DMS 273 (cell line): Measurements from ENCODE around the gene RHOU.
"Not testable (repeated sequence)": the region's sequence is repeated elsewhere in the genome, so short reads cannot be mapped to it uniquely, and the experiment has no call there.

Experiments
- DNase-seq: peaks from one replicate; lab custom pipeline; 2025; ENCODE audit not compliant: unreplicated experiment; lab: John Stamatoyannopoulos, UW

Gene RHOU

DNA sequence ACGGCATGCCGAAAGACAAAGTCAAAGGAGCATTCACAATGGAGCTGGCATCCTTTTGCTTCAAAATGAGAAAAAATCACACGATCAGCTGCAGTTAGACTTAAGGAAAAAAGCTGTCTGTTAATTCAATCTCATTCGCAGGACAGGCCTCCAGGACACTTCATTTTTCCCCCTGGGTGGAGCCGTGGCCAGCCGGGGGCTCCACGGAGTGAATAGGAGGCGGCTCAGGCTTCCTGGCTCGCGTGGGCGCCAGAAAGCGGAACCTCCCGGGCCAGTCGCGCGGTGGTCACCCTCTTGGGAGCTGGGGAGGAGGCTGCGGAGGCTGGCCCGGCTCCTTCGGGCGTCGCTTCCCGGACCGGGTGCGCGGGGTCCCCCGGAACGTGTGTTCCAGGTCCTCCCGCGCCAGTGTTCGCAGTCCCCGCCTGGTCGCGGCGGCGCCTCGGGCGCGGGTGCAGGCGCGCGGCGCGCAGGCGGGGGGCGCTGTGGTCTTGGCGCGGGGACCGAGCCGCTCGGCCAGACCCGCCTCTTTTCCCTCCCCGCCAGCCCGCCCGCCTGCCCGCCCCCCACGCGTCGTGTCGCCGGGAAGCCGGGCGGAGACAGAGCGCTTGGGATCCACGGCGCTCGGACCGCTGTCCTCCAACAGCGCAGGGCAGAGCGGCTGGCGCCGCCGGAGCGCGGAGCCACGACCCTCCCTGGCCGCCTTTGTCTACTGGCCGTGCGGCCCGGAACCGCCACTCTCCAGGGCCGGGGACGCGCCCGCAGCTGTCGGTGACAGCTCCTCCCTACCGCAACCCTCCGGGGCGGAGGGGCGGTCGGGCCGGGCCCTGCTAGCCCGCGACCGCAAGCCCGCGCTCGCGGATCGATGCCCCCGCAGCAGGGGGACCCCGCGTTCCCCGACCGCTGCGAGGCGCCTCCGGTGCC, at the start of gene RHOU:
RHOU (plus strand) TSS at position 599 of the 921 bp plus-strand sequence; CDS start at position 863, 264 bp downstream.
- DNase-seq = peak; percentile 88

DNA sequence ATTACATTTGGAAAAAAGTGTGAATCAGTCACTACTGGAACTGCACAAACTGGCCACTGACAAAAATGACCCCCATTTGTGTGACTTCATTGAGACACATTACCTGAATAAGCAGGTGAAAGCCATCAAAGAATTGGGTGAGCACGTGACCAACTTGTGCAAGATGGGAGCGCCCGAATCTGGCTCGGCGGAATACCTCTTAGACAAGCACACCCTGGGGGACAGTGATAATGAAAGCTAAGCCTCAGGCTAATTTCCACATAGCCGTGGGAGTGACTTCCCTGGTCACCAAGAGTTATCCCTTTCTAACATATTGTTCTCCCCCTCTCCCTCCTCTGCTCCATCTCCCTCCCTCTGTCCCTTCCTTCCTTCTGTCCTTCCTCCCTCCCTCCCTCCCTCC, 47.7 kb upstream of the RHOU start:
- DNase-seq = no peak

DNA sequence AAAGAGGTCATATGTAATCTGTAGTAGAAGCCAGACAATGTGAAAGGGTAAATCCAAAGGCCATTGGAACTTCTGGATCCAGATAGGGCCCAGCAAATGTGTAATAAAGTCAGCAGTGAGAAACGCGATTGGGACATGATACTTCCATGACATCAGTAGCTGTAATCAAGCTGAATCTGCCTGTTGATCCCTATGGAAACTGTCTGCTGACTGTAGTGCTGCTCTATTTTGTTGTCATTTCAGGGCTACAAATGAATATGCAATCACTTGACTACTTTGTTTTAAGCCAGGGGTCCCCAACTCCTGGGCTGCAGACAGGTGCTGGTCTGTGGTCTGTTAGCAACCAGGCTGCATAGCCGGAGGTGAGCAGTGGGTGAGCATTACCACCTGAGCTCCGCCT, 46.0 kb upstream of the RHOU start:
- no peak for DNase-seq

DNA sequence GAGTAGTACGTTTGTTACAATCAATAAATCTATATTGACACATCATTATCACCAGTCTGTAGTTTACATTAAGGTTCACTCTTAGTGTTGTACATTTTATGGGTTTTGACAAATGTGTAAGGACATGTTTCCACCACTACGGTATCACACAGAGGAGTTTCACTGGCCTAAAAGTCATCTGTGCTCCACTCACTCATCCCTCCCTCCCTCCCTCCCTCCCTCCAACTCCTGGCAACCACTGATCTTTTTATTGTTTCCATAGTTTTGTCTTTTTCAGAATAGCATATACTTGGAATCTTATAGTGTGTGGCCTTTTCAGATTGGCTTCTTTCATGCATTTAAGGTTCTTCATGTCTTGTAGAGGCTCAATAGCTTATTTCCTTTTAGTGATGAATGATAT, 44.1 kb upstream of the RHOU start:
- DNase-seq = no peak

DNA sequence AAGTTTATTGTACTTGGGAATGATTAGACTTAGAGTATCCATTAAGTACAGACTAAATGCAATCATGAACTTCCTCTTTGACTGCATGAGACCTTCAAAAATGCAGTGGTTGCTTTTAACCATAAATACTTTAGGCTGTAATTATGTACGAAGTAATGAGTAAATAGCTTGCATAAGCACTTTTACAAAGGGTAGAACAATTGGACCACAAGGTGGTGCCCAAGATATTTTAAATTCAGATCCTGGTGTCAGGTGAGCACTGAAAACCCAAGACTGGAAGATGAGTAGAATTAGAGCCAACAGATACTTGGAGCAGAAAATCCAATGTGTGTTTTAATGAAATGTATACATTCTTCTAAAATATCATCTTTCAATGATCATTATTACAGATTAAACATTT, 43.4 kb upstream of the RHOU start:
- peak; percentile 79 for DNase-seq

DNA sequence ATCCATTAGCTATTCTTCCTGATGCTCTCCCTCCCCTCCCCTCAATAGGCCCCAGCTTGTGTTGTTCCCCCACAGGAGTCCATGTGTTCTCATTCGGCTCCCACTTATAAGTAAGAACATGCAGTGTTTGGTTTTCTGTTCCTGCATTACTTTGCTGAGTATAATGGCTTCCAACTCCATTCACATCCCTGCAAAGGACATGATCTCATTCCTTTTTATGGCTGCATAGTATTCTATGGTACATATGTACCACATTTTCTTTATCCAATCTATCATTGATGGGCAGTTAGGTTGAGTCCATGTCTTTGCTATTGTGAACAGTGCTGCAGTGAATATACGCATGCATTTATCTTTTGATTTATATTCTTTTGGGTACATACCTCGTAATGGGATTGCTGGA, 40.8 kb upstream of the RHOU start:
- not testable (repeated sequence) for DNase-seq

DNA sequence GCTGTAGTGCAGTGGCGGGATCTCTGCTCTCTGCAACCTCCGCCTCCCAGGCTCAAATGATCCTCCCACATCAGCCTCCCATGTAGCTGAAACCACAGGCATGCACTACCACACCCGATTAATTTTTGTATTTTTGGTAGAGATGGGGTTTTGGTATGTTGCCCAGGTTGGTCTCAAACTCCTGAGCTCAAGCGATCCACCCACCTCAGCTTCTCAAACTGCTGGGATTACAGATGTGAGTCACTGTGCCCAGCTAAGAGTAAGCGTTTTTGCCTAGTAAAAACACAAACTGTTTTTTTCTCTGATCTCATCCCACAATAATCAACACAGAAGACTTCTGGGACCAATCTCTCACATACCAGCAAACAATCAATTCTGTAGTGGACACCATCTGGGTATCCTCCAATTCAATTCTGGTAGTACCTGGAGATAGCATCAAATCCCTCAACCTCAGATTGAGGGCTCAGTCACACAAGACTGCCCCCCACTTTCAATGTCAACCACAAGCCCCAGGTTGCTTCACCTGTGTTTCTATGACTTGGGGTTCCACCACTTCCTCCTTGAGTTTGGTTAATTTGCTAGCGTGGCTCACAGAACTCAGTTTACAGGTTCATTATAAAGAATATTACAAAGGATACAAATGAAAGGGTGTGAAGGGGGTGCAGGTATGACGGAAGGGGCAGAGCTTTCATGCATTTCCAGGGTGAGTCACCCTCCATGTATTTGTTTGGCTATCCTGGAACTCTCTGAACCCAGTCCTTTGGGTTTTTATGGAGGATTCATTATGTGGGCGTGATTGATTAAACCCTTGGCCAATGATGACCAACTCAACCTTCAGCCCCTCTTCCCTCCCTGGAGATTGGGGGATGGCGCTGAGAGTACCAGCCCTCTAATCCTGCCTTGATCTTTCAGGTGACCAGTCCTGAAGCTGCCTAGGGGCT, 40.0 kb upstream of the RHOU start:
- DNase-seq = no peak

DNA sequence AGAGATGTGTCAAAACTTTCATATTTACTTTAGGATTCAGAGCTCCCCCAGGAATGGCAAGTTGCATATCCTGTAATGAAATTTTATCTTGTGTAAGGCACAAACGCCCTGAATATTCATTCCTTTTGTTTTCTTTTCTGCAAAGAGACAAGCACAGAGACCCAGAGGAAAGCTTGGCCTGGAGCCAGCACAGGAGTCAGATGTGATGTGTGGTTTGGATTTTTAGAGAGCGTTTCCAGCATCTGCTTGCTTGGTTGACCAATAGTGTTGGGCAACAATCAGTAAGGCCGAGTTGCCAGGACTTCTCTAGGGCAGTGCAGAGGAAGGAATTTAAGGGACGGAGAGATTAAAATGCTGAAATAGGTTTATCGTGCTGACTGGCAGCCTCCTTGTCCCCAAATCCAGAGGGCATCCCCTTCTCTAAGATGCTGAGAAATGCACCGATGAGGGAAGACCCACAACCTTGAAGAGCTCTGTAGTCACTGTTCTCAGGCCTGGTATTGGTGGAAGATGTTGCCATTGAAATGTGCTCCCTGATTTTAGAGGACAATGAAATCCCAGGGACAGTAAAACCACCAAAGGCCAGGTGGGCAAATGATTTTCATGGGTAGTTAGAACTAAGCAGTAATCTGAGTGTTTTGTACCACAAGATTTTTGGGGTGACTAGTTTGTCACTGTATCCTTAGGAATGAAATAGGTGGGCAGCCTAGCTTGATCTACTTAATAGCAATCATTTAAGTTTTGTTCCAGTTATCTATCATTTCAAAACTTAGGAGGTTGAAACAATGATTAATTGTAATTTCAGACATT, 37.9 kb upstream of the RHOU start:
- DNase-seq = peak; percentile 52

DNA sequence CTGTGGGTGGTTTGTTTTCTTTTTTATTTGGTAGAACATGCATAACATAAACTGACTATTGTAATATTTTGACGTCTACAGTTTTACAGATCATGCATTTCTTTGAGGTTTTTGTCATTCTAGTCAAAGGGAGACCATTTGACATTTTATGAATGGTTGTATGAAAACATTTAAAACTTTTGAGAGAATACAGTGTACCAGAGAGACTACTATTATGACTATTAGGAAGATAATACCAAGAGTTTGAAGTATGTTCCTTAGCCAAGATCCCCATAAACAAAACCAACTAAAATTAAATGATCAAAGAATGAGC, 37.3 kb upstream of the RHOU start:
- no peak for DNase-seq

DNA sequence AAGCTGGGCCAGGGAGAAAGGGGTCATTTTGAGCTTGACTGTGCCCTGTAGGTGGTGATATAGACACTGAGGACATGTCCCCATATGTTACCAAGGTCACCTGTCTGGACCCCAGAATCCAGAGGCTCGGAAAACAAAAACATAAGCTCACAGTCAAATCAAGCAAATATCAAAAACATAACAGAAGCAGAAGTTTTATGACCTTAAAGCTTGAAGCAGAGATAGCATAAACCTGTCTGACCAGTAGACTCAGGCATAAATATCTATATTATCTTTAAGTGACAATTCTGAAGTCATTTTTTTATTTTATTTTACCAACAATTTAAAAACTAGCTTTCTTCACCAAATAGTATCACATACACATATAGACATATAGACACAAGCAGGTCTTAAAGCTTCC, 32.8 kb upstream of the RHOU start:
- DNase-seq = no peak

DNA sequence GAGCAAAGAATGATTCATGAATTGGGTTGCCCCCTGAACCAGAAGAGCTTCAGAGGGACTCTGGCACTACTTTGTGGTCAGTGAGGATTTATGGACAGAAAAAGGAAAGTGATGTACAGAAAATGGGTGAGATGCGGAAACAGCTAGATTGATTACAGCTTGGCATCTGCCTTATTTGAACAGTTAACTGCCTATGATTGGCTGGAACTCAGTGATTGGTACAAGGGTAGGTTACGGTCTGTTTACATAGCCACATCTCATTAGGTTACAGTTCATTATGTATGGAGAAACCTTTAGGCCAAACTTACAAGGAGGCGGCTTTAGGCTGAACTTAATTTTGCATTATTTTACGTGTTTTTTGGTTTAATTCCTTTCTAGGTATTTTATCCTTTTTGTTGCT, 29.0 kb upstream of the RHOU start:
- DNase-seq = no peak

DNA sequence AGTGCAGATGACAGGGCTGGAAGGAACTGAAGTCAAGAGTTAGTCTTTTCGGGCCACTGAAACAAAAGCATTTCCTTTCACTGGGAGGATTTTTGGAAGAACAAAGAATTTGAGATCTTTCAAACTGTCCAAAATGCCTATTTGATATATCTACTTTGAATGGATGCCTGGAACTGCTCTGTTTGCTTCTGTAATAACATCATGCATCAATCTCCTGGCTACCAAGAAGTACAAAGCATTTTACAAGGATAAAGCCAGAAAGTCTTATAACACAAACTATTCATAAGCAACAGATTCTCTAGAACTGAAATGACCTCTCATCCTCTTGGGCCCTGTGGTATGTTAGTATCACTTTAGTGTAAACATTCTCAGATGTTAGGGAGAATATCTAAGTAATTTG, 18.2 kb upstream of the RHOU start:
- DNase-seq = no peak

DNA sequence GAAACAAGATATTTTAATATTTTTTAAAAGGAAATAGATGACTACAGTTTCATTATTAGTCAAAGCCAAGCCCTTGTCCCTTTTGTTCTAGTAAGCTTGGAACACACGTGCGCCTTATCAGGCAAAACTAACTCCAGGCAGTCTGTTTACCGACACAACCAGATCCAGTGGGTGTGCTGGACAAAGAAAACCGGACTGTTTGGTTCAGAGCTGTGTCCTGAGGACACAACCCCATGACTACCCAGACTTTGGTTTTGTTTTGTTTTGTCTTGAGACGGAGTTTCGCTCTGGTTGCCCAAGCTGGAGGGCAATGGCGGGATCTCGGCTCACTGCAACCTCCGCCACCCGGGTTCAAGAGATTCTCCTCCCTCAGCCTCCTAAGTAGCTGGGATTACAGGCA, 13.9 kb upstream of the RHOU start:
- DNase-seq = no peak

DNA sequence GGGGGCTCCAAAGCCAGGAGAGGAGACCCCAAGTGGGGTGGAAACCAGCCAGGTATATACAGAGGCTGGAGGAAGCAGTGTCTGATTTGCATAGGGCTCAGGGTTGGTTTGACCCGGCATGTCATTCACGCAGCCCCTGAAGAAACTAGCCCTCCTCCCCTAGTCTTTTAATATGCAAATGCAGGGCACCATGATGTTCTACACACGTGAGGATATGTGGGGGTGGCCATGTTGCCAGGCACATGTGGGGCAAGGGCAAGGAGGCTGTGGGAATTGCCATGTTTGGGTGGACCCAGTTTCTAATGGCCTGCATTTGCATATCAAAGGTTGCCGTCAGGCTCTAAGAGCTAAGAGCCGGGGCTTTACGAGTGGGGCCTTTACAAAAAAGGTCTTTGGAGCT, 12.0 kb upstream of the RHOU start:
- no peak for DNase-seq

DNA sequence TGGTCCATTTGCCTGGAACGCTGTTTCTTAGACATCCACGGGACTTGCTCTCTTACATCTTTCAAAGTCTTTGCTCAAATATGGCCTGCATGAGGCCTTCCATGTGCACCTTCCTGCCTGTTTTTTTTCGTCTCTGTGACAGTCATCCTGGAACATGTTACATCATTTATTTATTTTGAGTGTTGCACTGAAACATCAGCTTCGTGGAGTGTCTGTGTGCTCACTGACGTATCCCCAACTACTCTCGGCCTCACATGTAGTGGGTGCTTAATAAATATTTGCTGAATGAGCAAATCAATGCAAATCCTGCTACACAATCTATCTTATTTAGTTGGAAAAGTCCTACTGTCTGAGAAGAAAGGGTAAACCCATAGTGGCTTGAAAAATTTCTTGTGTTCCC, 11.4 kb upstream of the RHOU start:
- no peak for DNase-seq

DNA sequence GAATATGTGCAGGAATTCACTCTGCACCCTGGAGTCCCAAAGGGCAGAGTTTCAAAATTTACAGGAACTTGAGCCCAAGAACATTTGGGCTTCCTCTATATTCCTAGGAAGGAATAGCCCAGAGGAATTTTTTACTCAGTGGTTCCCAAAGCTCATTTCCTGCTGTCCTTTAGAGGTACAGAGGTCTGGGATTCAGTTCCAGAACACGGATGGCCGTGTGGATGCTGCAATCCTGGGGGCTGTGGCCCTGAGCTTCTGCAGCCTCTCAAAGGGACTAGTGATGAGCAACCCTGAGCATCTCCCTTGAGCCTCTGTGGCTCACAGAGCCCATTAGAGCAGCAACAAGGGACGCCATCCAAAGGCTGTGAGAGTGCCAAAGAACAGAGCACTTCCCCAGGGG, 10.1 kb upstream of the RHOU start:
- no peak for DNase-seq

DNA sequence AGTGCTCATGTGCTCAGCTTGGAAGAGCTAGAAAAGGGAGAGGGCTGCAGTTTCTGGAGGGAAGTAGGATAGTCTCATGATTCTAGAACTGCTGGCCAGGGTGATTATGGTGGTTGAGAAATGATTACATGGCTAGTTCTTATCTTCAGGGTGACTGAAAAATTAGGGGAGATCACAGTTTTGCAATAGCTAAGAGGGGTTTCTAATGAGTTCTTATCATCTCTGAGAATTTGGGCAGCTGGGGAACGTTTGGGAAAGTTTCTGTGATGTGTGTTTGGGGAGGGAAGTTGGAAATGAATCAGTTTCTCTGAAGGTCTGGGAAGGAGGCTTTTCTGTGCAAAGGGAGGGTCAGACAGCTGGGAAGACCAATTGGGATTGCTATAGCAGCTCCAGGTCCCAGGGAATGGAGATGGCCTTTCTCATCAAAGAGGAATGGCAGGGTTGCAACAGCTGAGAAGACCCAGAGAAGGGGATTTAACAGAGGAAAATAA, 7.6 kb upstream of the RHOU start:
- DNase-seq = no peak

DNA sequence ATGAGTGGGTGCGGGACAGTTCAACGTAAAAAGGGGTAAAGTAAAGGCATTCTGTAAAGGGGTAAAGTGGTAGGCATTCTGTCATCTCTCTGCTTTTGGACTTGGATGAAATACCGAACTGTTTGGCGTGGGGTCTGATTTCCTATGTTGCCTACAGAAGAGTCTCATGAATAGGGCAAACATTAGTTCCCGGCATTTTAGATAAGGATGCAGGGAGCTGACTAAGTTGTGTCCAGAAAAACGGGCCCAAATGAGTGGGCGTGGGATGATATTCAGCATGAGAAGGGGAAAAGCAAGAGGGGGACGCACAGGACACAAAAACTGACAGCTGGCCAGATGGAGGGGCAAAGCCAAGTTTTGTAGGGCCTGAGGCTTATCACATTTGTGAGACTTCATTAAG, 2.9 kb upstream of the RHOU start:
- DNase-seq = peak; percentile 13

DNA sequence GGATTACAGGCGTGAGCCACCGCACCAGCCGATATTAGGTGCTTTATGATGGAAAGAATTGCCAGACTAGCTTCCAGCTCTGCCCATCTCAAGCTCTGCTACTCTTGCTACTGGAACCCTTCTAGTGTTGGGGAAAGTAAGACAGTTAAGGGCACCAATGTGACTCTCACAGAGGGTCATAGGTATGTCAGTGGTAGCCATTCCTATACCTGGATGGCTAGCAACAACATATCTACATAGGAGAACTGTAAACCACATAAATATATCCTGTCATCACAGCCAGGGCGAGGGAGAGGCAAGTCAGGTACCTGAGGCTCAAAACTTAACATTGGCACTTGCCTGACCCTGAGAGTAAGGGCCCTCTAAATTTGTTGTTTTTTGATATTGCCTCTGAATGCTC, 1.7 kb upstream of the RHOU start:
- DNase-seq = no peak

DNA sequence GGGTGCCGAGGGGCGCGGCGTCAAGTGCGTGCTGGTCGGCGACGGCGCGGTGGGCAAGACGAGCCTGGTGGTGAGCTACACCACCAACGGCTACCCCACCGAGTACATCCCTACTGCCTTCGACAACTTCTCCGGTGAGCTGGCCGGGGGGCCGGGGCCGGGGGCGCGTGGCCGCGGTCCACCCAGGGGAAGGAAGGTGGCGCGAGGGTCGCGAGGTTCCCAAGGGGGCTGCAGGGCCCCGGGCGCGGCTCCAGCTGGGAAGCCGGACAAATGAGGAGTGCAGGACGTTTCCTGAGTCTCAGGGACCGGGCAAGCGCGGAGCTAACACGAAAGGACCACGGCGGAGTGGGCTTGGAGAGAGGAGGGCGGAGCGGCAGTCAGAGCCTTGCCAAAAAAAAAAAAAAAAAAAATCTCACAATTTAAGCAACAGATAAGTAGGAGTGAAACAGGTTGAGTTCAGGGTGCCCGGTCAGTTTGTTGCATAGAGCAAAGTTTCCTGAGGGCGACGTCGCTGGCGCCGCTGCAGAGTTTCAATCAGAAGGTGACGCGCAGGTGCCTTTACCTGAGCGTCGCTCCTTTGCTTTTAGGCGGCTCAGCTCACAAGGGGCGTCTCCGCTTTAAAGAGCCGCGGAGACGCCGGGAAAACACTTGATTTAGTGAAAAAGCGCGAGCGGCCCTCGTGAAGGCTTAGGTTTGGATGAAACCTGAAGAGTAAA, 750 bp downstream of the RHOU start:
- DNase-seq = peak; percentile 58
